ENCODE measurements around the gene FAM229B.
"Not testable (repeated sequence)": the region's sequence is repeated elsewhere in the genome, so short reads cannot be mapped to it uniquely, and the experiment has no call there.

The FAM229B gene

GRCh38 chr6:112049026-112049799 is 38.2 kb upstream of the FAM229B start:
- H3K9me3 ChIP-seq (ENCODE audit: control insufficient read depth, insufficient read depth, low read length): no peaks in the 10 kb centered on the region
- H3K4me3 ChIP-seq (ENCODE audit: low read depth, low read length): no peak overlapping the region
- H3K27me3 ChIP-seq (ENCODE audit: control insufficient read depth, insufficient read depth, low read length): no peaks in the 10 kb centered on the region
- no peaks in the 10 kb centered on the region for H3K36me3 ChIP-seq (ENCODE audit: control insufficient read depth, insufficient read depth, low read length)
- no peak overlapping the region for H3K9ac ChIP-seq (ENCODE audit: low read depth, low read length)
- H3K4me1 ChIP-seq (ENCODE audit: control insufficient read depth, insufficient read depth, low read length): no peaks in the 10 kb centered on the region

GRCh38 chr6:112049996-112050395 is 37.4 kb upstream of the FAM229B start:
- no peak overlapping the region for H3K9ac ChIP-seq (ENCODE audit: low read depth, low read length)
- no peak overlapping the region for H3K4me3 ChIP-seq (ENCODE audit: low read depth, low read length)
- H3K9me3 ChIP-seq (ENCODE audit: control insufficient read depth, insufficient read depth, low read length): no peaks in the 10 kb centered on the region
- H3K36me3 ChIP-seq (ENCODE audit: control insufficient read depth, insufficient read depth, low read length): no peaks in the 10 kb centered on the region
- H3K4me1 ChIP-seq (ENCODE audit: control insufficient read depth, insufficient read depth, low read length): no peaks in the 10 kb centered on the region
- no peaks in the 10 kb centered on the region for H3K27me3 ChIP-seq (ENCODE audit: control insufficient read depth, insufficient read depth, low read length)

- Histone ChIP-seq H3K9ac (ENCODE audit: low read depth, low read length) (no peak overlapping the region), H3K27me3 (ENCODE audit: control insufficient read depth, insufficient read depth, low read length) (no peaks in the 10 kb centered on the region), H3K36me3 (ENCODE audit: control insufficient read depth, insufficient read depth, low read length) (no peaks in the 10 kb centered on the region), H3K4me1 (ENCODE audit: control insufficient read depth, insufficient read depth, low read length) (no peaks in the 10 kb centered on the region), H3K4me3 (ENCODE audit: low read depth, low read length) (no peak overlapping the region), H3K9me3 (ENCODE audit: control insufficient read depth, insufficient read depth, low read length) (no peaks in the 10 kb centered on the region)
Measured at GRCh38 chr6:112050429-112050828, 37.0 kb upstream of the FAM229B start.

- not testable (repeated sequence) for H3K4me1 ChIP-seq (ENCODE audit: control insufficient read depth, insufficient read depth, low read length); H3K4me3 ChIP-seq (ENCODE audit: low read depth, low read length); H3K36me3 ChIP-seq (ENCODE audit: control insufficient read depth, insufficient read depth, low read length); H3K27me3 ChIP-seq (ENCODE audit: control insufficient read depth, insufficient read depth, low read length); H3K9ac ChIP-seq (ENCODE audit: low read depth, low read length); H3K9me3 ChIP-seq (ENCODE audit: control insufficient read depth, insufficient read depth, low read length)
Measured at GRCh38 chr6:112051251-112051740, 36.1 kb upstream of the FAM229B start.

GRCh38 chr6:112054001-112054400 is 33.4 kb upstream of the FAM229B start, which contains the start of gene CCN6:
Gene CCN6 (plus strand): TSS chr6:112054104. CDS start chr6:112054358, 254 bp downstream.
- H3K36me3 ChIP-seq (ENCODE audit: control insufficient read depth, insufficient read depth, low read length): no peaks in the 10 kb centered on the region
- no peaks in the 10 kb centered on the region for H3K4me1 ChIP-seq (ENCODE audit: control insufficient read depth, insufficient read depth, low read length)
- no peaks in the 10 kb centered on the region for H3K27me3 ChIP-seq (ENCODE audit: control insufficient read depth, insufficient read depth, low read length)
- no peak within 1 kb of the TSS for H3K9ac ChIP-seq (ENCODE audit: low read depth, low read length)
- H3K9me3 ChIP-seq (ENCODE audit: control insufficient read depth, insufficient read depth, low read length): no peaks in the 10 kb centered on the region
- H3K4me3 ChIP-seq (ENCODE audit: low read depth, low read length): no peak within 1 kb of the TSS

GRCh38 chr6:112054555-112055190 is 32.7 kb upstream of the FAM229B start:
- Histone ChIP-seq H3K36me3 (ENCODE audit: control insufficient read depth, insufficient read depth, low read length) (no peaks in the 10 kb centered on the region), H3K27me3 (ENCODE audit: control insufficient read depth, insufficient read depth, low read length) (no peaks in the 10 kb centered on the region), H3K4me1 (ENCODE audit: control insufficient read depth, insufficient read depth, low read length) (no peaks in the 10 kb centered on the region), H3K9me3 (ENCODE audit: control insufficient read depth, insufficient read depth, low read length) (no peaks in the 10 kb centered on the region), H3K4me3 (ENCODE audit: low read depth, low read length) (no peak overlapping the region), H3K9ac (ENCODE audit: low read depth, low read length) (no peak overlapping the region)

- no peaks in the 10 kb centered on the region for H3K9me3 ChIP-seq (ENCODE audit: control insufficient read depth, insufficient read depth, low read length)
- H3K4me1 ChIP-seq (ENCODE audit: control insufficient read depth, insufficient read depth, low read length): no peaks in the 10 kb centered on the region
- no peaks in the 10 kb centered on the region for H3K36me3 ChIP-seq (ENCODE audit: control insufficient read depth, insufficient read depth, low read length)
- no peak overlapping the region for H3K4me3 ChIP-seq (ENCODE audit: low read depth, low read length)
- no peaks in the 10 kb centered on the region for H3K27me3 ChIP-seq (ENCODE audit: control insufficient read depth, insufficient read depth, low read length)
- no peak overlapping the region for H3K9ac ChIP-seq (ENCODE audit: low read depth, low read length)
Measured at GRCh38 chr6:112058243-112059032, 29.0 kb upstream of the FAM229B start.

GRCh38 chr6:112061605-112062004 is 25.8 kb upstream of the FAM229B start:
- no peaks in the 10 kb centered on the region for H3K36me3 ChIP-seq (ENCODE audit: control insufficient read depth, insufficient read depth, low read length)

GRCh38 chr6:112062966-112063365 is 24.4 kb upstream of the FAM229B start:
- Histone ChIP-seq H3K4me1 (ENCODE audit: control insufficient read depth, insufficient read depth, low read length) (no peaks in the 10 kb centered on the region), H3K4me3 (ENCODE audit: low read depth, low read length) (no peak overlapping the region), H3K27me3 (ENCODE audit: control insufficient read depth, insufficient read depth, low read length) (no peaks in the 10 kb centered on the region), H3K36me3 (ENCODE audit: control insufficient read depth, insufficient read depth, low read length) (no peaks in the 10 kb centered on the region), H3K9me3 (ENCODE audit: control insufficient read depth, insufficient read depth, low read length) (no peaks in the 10 kb centered on the region), H3K9ac (ENCODE audit: low read depth, low read length) (no peak overlapping the region)

More at GRCh38 chr6:112061605-112062004, 25.8 kb upstream of the FAM229B start:
- no peaks in the 10 kb centered on the region for H3K9me3 ChIP-seq (ENCODE audit: control insufficient read depth, insufficient read depth, low read length)
- no peaks in the 10 kb centered on the region for H3K27me3 ChIP-seq (ENCODE audit: control insufficient read depth, insufficient read depth, low read length)
- H3K4me1 ChIP-seq (ENCODE audit: control insufficient read depth, insufficient read depth, low read length): no peaks in the 10 kb centered on the region
- no peak overlapping the region for H3K4me3 ChIP-seq (ENCODE audit: low read depth, low read length)
- no peak overlapping the region for H3K9ac ChIP-seq (ENCODE audit: low read depth, low read length)

GRCh38 chr6:112065426-112065986 is 21.9 kb upstream of the FAM229B start:
- Histone ChIP-seq H3K4me1 (ENCODE audit: control insufficient read depth, insufficient read depth, low read length) (no peaks in the 10 kb centered on the region), H3K36me3 (ENCODE audit: control insufficient read depth, insufficient read depth, low read length) (no peaks in the 10 kb centered on the region), H3K27me3 (ENCODE audit: control insufficient read depth, insufficient read depth, low read length) (no peaks in the 10 kb centered on the region), H3K4me3 (ENCODE audit: low read depth, low read length) (no peak overlapping the region), H3K9ac (ENCODE audit: low read depth, low read length) (no peak overlapping the region), H3K9me3 (ENCODE audit: control insufficient read depth, insufficient read depth, low read length) (no peaks in the 10 kb centered on the region)

- Histone ChIP-seq H3K4me1 (ENCODE audit: control insufficient read depth, insufficient read depth, low read length) (no peaks in the 10 kb centered on the region), H3K36me3 (ENCODE audit: control insufficient read depth, insufficient read depth, low read length) (no peaks in the 10 kb centered on the region), H3K9me3 (ENCODE audit: control insufficient read depth, insufficient read depth, low read length) (no peaks in the 10 kb centered on the region), H3K27me3 (ENCODE audit: control insufficient read depth, insufficient read depth, low read length) (no peaks in the 10 kb centered on the region), H3K4me3 (ENCODE audit: low read depth, low read length) (no peak overlapping the region), H3K9ac (ENCODE audit: low read depth, low read length) (no peak overlapping the region)
Measured at GRCh38 chr6:112066606-112067005, 20.8 kb upstream of the FAM229B start.

Data from iPS-15b (cell line).